Suprapubic skin (tissue), 4 donors: Measurements from ENCODE around the gene KCNK3.

Source experiments
- EP300 ChIP-seq: sonication (generic); formaldehyde crosslinking; IDR thresholded peaks from one replicate; pipeline ENCODE4 v1.6.1; 2017; ENCODE audit warnings: antibody characterized with exemption
- POLR2AphosphoS5 ChIP-seq, 3 donors: sonication (generic); formaldehyde crosslinking; IDR thresholded peaks; one replicate each; pipeline ENCODE4 v1.6.1; 2017; ENCODE audit warnings: antibody characterized with exemption in 3 of 3
- TF ChIP-seq, protein P1 (sequence below), 2 donors: fragments of 200-600 bp in 1 of 2; fragments of 450-650 bp in 1 of 2; sonication (generic) in 1 of 2; IDR thresholded peaks; one replicate each; pipeline ENCODE4 v1.5.1; 2016 to 2019; ENCODE audit warnings: antibody characterized with exemption in 2 of 2, mild to moderate bottlenecking in 1 of 2, moderate library complexity in 1 of 2

DNA sequence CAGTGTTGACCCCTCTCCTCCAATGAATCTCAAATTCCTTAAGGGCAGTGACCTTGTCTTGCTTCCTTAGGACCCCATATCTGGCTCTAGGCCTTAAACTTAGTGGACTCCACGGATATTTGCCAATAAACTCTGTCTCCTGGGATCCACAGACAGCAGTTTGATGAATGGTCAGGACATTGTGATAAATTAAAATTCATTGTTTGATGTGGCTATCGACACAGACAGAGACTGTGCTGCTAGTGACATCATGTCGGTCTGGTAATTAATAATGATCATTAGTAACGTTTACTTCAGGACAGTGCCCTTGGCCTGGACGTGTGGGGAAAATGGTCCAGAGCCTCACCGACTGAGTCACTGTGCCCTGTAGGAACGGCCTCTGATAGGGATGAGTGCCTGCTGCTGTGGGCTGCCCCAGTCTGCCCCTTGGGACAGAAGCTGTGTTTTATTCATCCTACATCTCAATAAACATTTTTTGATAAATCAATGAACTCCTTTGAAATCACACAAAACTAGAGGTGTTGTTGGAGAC is 66.3 kb downstream of the KCNK3 start:
- TF ChIP-seq, protein P1, sequence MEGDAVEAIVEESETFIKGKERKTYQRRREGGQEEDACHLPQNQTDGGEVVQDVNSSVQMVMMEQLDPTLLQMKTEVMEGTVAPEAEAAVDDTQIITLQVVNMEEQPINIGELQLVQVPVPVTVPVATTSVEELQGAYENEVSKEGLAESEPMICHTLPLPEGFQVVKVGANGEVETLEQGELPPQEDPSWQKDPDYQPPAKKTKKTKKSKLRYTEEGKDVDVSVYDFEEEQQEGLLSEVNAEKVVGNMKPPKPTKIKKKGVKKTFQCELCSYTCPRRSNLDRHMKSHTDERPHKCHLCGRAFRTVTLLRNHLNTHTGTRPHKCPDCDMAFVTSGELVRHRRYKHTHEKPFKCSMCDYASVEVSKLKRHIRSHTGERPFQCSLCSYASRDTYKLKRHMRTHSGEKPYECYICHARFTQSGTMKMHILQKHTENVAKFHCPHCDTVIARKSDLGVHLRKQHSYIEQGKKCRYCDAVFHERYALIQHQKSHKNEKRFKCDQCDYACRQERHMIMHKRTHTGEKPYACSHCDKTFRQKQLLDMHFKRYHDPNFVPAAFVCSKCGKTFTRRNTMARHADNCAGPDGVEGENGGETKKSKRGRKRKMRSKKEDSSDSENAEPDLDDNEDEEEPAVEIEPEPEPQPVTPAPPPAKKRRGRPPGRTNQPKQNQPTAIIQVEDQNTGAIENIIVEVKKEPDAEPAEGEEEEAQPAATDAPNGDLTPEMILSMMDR (IDR thresholded peaks at IDR 0.05) = no peak
- TF ChIP-seq POLR2AphosphoS5 (IDR thresholded peaks at IDR 0.05) = no peak
- no peak for TF ChIP-seq EP300
